Occipital lobe (tissue), 2 donors: ENCODE measurements around the gene MYCBP2. TPM values are rescaled to one million over a fixed set of nuclear protein-coding genes. Genes with fewer than 3 reads are reported as not detected.
"Not testable (repeated sequence)": the region's sequence is repeated elsewhere in the genome, so short reads cannot be mapped to it uniquely, and the experiment has no call there.

ENCODE experiments used
- DNase-seq: peaks from one replicate; lab custom pipeline; 2025; lab: John Stamatoyannopoulos, UW
- total RNA-seq: library from RNA; depleted of rRNA; stranded (reverse); fragments of >200 nt; gene quantifications from one replicate; pipeline ENCODE4 v1.2.3, GENCODE V29; 2014

The MYCBP2 gene
- total RNA-seq, 1 donor from 2014 or later: 284 TPM

DNA sequence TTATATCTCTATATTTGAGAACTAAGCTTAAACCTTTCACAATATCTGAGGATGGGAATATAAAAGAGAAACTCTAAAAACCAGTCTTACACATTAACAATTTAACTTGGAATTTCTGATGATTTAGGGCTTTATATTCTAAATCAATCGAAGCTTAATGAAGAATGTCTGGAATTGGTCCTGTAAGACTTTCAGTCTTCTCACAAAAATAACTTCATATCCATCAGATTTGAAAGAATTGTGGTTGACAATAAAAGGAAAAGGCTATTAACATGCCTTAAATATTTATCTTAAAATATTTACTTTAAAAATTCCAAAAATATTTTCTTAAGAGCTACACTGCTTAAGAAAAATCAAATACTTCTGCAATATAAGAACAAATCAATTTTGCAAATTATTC is 27.3 kb downstream of the MYCBP2 start:
- no peak for DNase-seq

DNA sequence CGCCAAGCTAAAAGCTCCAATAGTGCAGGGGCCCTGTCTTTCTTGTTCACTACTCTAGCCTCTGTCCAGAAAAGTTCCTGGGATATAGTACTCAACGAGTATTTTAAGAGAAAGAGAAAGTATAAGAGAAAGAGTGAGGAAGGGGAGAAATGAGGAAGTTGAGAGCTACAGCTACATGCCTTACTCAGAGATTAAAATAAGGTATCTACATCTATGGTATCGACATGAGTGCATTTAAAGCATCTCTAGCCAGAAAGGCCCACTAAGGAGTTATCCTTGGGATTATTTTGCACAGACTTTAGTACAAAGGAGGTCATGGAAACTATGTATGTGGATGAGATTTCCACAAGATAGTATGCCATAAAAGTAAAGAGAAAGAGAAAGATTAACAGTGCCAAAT is 28.5 kb downstream of the MYCBP2 start:
- DNase-seq: no peak

DNA sequence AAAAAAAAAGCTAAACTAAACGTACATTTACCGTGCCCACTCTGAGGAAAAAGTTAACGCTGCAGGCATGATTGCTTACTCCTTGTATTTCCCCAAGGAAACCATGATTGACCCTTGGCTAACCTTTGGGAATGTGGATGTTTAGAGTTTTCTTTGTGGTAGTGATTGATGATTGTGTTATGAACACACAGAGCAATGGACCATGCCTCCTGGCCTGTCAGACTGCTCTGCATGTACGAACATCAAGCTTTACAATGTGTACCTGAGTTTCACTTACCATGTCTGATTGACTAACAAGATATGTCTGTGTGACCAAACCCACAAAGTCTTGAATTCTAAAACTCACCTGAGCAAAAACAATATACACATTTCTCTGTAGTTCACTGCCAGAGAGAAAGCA is 35.1 kb downstream of the MYCBP2 start:
- no peak for DNase-seq

DNA sequence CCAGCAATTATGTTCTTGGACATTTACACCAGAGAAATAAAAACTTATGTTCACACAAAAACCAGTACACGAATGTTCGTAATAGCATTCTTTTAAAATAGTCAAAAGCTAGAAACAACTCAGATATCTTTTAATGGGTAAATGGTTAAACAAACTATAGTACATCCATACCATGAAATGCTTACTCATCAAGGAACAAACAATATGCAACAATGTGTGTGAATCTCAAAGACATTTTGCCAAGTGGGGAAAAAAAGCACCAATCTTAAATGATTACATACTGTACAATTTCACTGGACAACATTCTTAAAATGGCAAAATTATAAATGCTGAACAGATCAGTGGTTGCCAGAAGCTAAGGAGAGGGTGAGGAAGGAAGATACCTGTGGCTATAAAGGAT is 36.6 kb downstream of the MYCBP2 start:
- DNase-seq: no peak

DNA sequence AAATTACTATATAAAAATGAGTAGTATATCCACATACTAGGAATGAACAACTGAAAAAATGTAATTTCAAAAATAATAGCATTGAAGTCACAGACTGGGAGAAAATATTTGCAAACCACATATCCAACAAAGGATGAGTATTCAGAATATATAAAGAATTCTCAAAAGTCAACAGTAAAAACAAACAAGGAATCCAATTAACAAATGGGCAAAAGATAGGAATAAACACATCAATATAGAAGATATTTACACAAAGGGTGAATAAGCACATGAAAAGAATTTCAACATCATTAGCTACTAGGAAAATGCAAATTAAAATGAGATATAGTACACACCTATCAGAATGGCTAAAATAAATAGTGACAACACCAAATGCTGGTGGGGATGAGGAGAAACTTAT is 37.0 kb downstream of the MYCBP2 start:
- no peak for DNase-seq

DNA sequence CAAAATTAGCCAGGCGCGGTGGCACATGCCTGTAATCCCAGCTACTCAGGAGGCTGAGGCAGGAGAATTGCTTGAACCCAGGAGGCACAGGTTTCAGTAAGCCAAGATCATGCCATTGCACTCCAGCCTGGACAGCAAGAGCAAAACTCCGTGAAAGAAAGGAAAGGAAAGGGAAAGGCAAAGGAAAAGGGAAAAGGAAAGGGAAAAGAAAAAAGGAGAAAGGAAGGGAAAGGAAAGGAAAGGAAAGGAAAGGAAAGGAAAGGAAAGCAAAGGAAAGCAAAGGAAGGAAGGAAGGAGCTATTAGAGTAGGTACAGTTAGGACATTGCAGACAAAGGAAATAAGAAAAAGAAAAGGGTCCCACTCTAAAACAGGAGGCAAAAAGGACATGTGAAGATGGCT is 41.3 kb downstream of the MYCBP2 start:
- not testable (repeated sequence) for DNase-seq

DNA sequence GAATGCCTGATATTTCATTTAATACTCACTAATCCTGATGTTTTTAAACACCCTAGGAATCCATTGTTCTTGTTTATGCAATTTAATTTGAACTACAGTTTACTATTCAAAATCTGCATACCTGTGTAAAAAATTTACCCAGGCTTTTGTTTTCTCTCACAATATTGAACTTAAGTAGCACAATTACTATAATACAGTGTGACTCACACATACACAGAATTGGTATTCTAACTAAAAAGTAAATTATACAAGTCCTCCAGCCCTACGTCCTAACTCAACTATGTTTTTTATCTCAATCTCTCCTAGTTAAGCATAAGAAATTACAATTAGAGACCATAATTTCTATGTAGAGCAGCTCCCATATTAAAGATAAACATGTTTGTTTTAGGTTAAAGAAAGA is 41.8 kb downstream of the MYCBP2 start:
- DNase-seq: no peak

DNA sequence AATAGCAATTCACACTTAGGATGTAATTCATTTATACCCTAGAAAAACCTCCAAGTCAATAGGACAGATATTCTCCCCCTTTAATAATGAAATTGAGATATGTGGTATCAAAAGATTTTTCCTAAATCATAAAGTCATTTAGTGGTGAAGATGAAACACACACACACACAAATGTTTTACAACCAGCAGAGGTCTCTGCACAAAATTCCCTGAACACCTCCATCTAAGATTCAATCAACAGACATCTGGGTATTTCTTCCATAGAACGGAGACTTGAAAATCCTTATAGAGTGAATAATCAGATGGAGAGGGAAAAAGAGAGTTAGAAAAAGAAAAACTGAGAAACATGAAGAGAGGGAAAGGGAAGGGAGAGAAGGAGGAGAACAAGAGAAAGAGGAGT is 52.8 kb downstream of the MYCBP2 start:
- no peak for DNase-seq

DNA sequence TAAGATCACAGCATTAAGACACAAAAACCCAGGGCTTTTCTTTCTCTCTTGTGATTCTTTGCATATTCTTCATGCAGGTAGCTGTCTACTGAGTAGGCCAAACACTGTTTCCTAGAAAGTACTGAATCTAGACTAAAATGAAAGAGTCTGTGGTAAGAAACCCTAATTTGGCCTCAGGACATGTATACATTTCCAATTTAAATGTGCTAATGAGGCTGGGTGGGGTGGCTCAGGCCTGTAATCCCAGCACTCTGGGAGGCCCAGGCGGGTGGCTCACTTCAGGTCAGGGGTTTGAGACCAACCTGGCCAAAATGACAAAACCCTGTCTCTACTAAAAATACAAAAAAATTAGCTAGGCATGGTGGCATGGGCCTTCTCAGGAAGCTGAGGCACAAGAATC is 57.8 kb downstream of the MYCBP2 start:
- no peak for DNase-seq

DNA sequence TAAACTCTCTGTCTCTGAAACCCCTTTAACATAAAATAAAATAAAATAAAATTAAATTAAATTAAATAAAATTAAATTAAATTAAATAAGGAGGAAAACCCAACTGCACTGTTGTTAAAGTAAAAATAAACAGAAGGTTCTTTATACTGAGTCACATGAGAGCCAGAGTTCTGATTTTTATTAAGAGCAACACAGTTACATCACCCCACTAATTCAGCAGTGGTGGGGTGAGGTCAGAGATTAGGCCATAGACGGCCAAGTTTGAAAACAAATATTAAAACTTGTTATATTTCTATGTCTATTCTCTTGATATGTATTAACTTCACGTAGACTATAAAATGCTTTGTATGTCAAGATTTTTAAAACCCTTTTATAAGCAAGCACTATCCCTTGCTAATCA is 59.5 kb downstream of the MYCBP2 start:
- no peak for DNase-seq

DNA sequence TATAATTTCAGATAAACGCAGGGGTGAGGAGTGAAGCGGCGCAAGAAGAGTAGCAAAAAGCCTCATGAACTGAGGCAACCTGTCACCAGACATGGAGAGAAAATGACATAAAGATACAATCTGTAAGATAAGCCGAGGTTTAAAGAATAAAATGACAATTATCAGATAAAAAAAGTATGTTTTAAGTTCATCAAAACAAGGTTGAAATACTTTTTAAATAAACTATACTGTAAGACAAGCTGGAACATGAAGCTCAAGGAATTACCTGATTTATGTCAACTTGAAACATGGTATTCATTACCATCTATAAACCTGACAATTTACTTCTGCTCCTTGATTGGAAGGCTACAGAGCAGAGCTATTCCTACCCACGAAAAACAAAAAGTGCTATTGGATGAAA is 61.6 kb downstream of the MYCBP2 start:
- no peak for DNase-seq

DNA sequence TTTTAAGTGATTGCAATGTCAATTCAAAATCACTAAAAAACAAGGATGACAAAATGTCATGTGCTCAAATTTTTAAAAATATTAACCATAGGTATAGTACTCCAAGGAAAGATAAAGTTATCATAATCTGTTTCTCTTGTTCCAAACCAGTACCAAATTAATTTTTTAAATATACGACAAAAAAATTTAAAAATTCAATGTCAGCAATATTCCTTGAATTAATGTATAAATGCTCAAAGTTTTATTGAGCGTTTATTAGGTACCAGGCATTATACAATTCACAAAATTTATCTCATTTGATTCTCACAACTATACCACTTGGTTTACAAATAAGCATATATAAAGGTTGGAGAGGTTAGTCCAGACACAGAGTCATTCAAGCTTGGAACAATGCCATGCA is 64.7 kb downstream of the MYCBP2 start:
- DNase-seq: no peak

DNA sequence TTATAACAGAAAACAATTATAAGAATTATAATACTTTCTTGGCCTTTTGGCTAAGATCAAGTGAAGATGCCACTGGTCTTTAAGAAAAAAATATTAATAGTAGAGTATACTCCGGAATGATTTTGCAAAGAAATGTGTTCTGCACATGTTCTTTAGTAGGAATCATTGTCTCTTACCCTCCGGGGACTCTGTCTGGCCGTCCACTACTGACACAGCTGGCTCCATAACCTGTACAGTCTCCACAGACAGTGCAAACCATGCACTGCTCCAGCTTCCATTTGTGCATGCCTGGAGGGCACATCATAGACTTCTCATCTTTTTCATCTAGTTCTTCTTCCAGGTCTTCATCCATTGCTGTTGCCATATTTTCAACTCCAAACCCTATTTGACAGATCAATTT is 75.9 kb downstream of the MYCBP2 start:
- no peak for DNase-seq

DNA sequence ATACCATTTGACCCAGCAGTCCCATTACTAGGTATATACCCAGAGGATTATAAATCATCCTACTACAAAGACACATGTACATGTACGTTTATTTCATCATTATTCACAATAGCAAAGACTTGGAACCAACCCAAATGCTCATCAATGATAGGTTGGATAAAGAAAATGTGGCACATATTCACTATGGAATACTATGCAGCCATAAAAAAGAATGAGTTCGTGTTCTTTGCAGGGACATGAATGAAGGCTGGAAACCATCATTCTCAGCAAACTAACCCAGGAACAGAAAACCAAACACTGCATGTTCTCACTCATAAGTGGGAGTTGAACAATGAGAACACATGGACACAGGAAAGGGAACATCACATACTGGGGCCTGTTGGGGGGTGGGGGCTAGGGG is 81.7 kb downstream of the MYCBP2 start:
- DNase-seq: not testable (repeated sequence)

DNA sequence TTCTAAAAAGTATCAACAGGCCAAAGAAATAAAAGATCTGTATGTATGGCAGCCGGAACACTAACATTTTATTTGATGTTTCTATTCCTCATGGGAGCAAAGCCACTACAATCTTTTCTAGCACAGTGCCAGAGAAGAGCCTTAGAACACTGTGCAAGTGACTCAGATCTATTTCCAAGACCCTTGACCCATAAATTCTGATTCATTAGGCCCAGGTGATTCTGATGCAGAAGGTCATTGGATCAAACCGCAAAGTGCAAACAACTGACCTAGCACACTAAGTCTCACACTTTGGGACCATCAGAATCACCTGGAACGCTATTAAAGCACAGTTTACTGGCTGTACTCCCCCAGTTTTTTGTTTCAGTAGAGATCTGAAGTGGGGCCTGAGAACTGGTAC is 87.6 kb downstream of the MYCBP2 start:
- no peak for DNase-seq

DNA sequence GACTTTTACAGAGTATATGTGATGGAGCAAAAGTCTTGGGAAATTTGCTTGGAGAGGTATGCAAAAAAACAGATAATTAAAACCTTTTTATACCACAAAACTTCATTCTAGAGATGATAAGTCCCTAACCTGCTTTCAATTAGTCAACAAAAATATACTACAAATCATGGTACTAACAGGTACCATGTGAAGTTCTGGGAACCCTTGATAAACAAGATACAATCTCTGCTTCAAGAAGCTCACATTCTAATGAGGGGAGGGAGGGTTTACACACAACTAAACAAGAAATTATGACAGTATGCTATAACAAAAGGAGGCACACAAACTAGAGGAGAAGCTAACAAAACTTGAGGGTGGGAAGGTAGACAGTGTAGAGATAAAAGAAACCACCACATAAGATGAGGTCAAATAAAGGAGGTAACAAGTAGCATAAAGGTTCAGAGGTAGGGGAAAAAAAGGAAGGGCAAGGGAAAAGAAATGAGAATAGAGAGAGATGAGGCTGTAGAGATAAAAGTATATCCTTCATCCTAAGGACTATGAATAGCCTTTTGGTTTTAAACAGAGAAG is 91.4 kb downstream of the MYCBP2 start:
- no peak for DNase-seq

DNA sequence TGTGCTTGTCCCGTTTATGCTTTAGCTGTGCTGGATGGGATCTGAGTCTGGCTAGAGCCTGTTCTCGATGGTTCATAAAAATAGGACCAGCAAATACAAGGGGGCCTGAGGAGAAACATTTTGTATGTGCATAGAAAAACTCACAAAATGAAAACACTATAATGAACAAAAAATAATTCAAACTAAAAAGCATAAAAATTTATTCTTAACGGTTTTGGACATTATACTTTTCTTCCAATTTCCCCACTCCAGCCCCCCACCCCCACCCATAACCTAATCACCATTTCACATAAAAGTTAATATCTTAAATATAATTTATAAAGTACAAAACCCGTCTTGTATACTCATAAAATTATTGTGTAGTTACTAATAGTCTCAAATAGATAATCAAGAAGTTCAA is 93.7 kb downstream of the MYCBP2 start:
- DNase-seq: no peak

DNA sequence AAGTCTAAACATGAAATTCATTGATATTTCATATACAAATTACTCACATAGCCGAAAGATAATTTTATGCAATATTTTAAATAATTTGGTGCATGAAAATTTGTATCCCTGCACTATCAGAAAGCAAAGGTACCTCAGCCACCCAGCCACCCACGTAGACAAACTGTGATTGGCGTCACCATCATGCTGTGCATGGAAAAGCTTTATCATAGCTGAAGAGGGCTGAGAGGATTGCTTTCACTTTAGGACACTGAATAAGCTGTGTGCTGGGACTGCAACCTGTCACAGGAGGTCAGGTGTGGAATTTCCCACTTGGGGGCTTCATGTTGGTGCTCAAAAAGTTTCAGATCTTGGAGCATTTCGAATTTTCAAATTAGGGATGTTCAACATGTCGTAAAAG is 96.3 kb downstream of the MYCBP2 start:
- DNase-seq: no peak

DNA sequence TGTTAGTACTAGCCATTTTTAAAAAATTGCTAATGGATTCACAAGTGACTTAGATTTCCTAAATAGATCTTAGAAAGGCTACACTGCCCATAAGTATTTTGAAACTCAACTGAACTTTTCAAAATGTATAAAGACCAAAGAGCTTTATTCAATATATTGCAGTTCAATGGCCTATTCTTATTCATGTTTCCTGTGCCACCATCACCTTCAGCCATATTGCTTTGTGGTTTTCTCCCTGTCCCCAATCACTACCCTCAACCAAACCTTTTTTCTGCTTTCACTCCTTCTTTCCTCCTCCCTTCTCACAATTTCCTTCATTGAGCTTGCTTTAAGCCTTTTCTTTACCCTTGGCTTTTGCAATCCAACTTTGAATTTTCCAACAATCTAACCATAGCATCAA is 100.9 kb downstream of the MYCBP2 start:
- DNase-seq: no peak

DNA sequence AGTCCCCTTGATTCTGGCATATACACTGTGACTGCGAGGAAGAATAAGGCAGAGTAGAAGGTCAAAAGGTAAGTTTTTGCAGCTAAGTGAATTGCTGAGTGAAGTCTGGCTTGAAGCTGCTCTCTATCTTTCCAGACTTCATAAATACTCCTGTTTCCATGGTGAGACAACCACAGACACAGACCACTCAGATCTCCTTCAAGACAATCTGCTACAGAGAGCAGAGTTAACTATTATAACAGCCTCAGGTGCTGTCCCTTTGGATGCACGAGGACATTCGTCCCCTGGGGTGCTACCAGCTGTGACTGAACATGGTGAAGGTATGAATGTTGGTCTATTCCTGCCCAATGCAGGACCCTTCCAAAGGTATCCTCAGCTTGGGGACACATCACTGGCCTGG is 104.0 kb downstream of the MYCBP2 start:
- DNase-seq: no peak

DNA sequence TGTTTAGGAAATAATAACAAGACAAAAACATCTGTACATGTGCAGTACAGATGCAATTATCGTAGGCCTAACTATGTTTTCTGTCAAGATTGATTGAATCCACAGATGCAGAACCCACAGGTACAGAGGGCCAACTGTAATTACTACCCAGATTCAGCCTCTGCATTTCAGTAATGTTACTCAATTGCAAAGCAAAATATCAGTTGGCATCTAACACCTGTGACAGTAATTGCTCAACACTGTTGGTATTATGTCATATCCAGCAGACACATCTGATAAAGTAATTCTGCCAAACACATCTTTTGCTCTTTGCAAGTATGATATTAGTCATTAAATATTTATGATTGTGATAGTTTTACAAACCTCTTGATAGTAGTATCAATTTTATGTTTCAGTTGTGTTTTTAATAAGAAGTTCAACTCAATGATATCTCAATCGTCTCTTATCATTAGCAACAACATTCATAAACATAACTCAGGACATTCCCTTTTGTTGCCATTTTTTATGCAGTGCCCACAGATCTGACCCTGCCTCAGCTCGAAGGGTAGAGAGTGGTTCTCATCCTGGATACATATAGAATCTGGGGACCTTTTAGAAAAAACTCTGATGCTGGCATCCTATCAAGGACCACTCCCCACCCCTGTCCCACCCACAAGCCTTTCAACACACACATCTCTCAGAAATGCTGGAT is 104.7 kb downstream of the MYCBP2 start:
- no peak for DNase-seq

DNA sequence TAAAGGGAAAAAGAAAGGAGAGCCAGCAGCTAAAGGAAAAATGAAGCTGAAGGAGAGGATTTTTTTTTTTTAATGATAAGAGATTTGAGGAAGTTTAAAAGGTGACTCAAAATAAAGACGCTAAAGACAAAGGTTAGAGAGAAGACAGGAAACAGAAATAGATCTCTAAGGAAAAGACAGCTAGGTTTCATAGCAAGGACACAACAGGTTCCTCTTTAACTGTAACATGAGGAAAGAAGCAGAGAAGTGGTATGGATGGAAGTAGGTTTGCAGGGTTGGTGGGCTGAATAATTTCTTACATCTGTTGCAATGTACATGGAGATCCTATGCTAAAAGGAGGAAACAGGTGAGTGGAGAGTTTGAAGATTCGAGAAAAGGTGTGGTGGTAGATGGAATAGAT is 107.5 kb downstream of the MYCBP2 start:
- DNase-seq: no peak

DNA sequence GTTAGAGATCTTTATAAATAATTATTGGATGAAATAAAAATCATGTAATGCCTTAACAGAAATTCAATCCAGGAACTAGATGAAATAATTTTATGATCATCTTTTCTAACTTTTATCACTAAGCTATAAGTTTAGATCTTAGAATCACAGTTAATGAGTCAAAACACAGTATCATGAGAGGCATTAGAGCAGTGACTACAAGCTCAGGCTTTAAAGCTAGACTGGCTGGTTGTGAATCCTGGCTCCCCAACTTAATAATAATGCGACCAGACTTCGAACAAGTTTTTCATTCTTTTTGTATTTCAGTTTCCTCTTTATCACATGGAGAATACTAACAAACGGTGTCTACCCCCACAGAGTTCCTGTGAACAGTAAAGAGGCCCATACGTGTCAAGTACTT is 108.6 kb downstream of the MYCBP2 start:
- no peak for DNase-seq

DNA sequence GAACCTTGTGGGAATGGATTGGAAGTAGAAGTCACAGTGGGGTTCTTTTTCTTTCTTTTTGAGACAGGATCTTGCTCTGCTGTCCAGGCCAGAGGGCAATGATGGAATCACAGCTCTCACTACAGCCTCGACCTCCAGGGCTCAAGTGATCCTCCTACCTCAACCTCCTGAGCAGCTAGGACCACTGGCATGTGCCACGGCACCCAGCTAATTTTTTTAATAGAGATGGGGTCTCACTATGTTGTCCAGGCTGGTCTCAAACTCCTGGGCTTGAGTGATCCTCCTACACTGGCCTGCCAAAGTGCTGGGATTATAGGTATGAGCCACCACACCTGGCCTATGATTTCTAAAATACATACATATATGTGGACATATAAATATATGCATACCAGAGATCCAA is 111.4 kb downstream of the MYCBP2 start:
- DNase-seq: no peak
